HL-60/S4 (cell line): ENCODE measurements around the gene LENG1.
"Not testable (repeated sequence)": the region's sequence is repeated elsewhere in the genome, so short reads cannot be mapped to it uniquely, and the experiment has no call there.

Experiments
- in situ Hi-C: fragments of 300-500 bp; cut with MboI; formaldehyde crosslinking; loops from 2 replicates; pipeline ENCODE4 v1.14.3; 2022; ENCODE audit warnings: low sequenced_read_pairs

Gene LENG1

GRCh38 chr19:54189735-54190502, 30.4 kb upstream of the LENG1 start:
- in situ Hi-C loops = no loop called here

DNA sequence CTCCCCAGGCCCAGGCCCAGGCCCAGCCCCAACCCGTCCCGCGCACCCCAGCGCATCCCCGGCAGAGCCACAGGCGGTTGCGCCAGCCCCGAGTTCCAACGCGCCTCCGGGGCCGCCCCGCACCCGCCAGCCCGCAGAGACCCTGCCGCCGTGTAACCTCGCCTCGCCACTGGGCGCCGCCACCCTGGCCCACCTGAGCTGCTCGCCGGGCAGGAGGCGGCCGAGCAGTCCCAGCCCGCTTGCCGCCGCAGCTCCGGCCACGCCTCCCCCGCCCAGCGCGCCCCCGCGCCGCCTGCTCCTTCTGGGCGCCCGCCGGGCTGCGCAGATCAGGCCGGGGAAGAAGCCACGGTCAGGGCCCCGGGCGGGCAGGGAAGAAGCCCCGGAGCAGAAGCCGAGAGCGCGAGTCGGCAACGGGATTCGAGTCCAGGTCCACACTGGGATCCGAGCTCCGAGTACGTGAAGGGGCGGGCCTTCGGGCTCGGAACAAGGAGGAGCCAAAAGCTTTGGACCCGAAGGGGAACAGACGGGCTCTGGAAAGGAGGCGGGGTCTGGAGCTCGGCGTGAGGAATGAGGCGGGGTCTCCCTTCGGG, 29.7 kb upstream of the LENG1 start, which contains the start of gene MBOAT7:
Gene MBOAT7 (minus strand): TSS at position 436 of the 590 bp plus-strand sequence. CDS start 1,072 bp downstream, outside the sequence.
- in situ Hi-C loops = no loop called here

GRCh38 chr19:54188215-54188871, 28.8 kb upstream of the LENG1 start:
- in situ Hi-C loops = no loop called here

DNA sequence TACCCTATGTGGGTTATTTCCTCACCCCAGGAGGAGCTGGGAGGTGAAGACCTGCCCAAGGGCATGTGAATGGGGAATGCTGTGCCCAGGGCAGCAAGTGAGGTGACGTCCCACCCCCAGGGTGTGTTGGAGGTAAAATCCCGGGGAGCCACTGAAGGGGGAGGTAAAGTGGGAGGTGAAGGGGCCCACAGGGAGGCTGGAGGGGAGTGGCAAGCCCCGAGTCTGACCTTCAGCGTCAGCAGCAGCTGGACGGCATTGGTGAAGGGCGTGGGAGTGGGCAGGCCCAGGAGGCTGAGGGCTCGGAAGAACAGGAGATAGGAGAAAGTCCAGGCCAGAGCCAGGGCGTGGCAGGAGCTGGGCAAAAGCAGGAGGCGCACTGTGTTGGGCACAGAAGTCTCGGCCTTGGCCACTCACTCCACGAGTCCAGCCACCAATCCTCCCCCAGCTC, 27.4 kb upstream of the LENG1 start:
- in situ Hi-C loops = no loop called here

- in situ Hi-C loops = no loop called here
These were observed 26.8 kb upstream of the LENG1 start for GRCh38 chr19:54186351-54186750.

GRCh38 chr19:54183431-54183830, 23.9 kb upstream of the LENG1 start:
- in situ Hi-C loops = no loop called here

DNA sequence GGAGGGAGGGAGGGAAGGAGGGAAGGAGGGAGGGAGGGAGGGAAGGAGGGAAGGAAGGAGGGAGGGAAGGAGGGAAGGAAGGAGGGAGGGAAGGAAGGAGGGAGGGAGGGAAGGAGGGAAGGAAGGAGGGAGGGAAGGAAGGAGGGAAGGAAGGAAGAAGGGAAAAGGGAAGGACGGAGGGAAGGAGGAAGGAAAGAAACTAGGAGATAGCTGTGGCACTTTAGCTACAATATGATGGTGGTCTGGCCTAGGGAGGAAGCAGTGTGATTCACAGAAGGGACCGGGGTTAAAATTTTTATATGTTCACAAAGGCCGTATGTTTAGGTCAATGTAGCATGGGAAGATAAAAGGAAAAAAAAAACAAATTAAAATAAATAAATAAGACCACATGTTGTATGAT, 22.4 kb upstream of the LENG1 start:
- in situ Hi-C loops = not testable (repeated sequence)

- in situ Hi-C loops = no loop called here
These were observed 21.2 kb upstream of the LENG1 start for GRCh38 chr19:54180691-54181091.

DNA sequence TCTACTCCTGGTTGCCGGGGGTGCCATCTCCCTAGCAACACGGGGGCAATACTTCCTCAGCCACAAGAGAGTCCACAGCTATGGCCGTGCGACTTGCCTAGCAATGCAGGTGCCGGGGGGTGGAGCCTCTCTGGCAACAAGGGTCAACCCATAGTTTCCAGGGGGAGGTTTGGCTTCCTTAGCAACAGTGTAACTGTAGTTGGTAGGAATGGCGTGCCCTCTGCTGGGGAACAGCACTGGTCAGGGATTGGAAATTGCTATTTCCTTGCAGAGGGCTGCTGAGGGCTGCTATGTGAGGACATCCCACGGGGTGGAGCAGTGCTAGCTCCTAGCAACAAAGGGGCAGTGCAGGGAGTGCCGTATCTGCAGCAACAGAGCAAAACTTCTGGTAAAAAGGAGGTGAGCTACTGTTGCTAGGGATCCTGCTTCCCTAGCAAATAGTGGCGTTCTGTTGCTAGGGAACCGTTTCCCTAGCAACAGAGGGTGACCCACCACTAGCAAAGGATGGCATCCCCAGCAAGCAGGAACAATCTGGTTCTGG, 20.5 kb upstream of the LENG1 start:
- in situ Hi-C loops = no loop called here

GRCh38 chr19:54179262-54179852, 19.8 kb upstream of the LENG1 start:
- in situ Hi-C loops = no loop called here

GRCh38 chr19:54178581-54179261, 19.2 kb upstream of the LENG1 start:
- in situ Hi-C loops = no loop called here

DNA sequence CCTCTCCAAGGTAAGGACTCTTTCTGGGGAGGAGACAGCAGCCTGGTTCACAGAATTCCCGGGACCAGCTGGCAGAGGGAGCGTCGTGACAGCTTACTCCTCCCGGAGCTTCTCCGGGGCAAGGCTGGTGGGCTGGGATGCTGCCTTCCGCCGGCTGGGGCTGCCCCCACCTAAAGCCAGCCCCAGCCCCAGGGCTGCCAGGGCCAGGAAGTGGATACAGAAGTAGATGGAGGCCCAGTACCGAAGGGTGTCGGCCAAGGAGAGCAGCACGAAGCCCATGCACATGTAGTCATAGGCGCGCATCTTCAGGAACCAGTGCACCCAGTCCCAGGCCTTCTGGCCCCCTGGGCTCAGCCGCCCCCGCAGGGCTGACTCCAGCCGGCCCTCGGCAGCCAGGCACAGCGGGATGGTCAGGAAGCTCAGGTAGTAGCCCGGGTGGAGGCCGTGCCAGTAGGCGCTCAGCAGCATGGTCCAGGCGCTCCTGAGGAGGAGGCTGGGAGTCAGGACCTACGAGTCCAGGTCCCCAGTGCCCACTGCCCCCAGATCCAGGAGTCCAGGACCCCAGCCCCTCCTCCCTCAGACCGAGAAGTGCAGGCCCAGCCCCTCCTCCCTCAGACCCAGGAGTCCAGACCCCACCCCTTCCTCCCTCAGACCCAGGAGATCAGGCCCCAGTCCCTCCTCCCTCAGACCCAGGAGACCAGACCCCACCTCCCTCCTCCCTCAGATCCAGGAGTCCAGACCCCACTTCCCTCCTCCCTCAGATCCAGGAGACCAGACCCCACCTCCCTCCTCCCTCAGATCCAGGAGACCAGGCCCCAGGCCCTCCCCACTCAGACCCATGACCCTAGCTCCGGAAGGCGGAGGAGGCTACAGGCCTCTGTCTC, 14.7 kb upstream of the LENG1 start:
- in situ Hi-C loops = no loop called here

- in situ Hi-C loops = no loop called here
These were observed 13.8 kb upstream of the LENG1 start for GRCh38 chr19:54173359-54173699.

GRCh38 chr19:54172471-54173358, 13.2 kb upstream of the LENG1 start, which contains the start of gene TMC4:
TSS of gene TMC4 (minus strand) at chr19:54173160. CDS start at chr19:54173117, 43 bp downstream.
- in situ Hi-C loops = no loop called here

DNA sequence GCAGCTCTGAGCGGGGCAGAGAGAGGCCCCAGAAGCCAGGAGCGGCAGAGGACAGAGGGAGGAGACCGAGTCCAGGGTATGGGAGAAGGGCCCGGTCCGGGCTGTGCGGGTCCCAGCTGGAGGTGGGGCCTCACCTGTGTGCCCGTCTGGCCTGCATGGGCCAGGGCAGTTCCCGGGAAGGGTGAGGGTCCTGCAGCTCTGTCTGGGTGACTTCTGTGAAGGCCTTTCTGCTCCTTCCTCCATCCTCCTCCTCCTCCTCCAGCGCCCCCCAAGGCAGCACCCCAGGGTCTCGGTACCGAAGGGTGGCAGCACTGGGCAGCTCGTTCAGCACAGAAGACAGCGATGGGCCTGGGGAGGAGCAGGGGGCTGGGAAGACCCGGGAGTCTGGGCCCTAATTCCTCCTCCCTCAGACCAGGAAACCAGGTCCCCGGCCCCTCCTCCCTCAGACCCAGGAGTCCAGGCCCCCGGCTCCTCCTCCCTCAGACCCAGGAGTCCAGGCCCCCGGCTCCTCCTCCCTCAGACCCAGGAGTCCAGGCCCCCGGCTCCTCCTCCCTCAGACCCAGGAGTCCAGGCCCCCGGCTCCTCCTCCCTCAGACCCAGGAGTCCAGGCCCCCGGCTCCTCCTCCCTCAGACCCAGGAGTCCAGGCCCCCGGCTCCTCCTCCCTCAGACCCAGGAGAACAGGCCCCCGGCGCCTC, 12.4 kb upstream of the LENG1 start:
- in situ Hi-C loops = not testable (repeated sequence)

GRCh38 chr19:54169149-54169740, 9.7 kb upstream of the LENG1 start:
- in situ Hi-C loops = no loop called here

- in situ Hi-C loops = no loop called here
These were observed 8.8 kb upstream of the LENG1 start for GRCh38 chr19:54168174-54168917.
